ENCODE results near the gene SMYD3.

- no peak for TF ChIP-seq EZH2 (optimal IDR thresholded peaks at IDR 0.05; ENCODE audit: low read depth, low read length)
- no peak for TF ChIP-seq CTCF (IDR thresholded peaks at IDR 0.05; ENCODE audit: low read length)
Observed at GRCh38 chr1:246122071-246122470, 385.0 kb downstream of the SMYD3 start.
